ENCODE measurements around the gene ATF7IP2. TPM values are rescaled to one million over a fixed set of nuclear protein-coding genes. Genes with fewer than 3 reads are reported as not detected.

The ATF7IP2 gene
- total RNA-seq, 1 experiment from 2014 or later: 5.9 TPM

DNA sequence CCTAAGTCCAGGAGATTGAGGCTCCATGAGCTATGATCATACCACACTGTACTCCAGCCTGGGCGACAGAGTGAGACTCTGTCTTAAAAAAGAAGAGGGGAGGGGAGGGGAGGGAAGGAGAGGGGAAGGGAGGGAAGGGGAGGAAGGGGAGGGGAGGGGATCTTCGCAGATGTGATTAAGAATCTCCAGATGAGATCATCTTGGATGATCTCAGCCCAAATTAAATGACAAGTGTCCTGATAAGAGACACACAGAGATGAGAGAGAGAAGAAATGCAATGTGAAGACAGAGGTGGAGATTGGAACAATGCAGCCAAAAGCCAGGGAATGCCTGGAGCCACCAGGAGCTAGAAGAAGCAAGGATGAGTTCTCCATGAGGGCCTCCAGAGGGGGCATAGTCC is 124.4 kb downstream of the ATF7IP2 start:
- no peak for DNase-seq (ENCODE audit: low read depth)

- no peak for DNase-seq (ENCODE audit: low read depth)
Observed at GRCh38 chr16:10511829-10512228, 126.0 kb downstream of the ATF7IP2 start.

DNA sequence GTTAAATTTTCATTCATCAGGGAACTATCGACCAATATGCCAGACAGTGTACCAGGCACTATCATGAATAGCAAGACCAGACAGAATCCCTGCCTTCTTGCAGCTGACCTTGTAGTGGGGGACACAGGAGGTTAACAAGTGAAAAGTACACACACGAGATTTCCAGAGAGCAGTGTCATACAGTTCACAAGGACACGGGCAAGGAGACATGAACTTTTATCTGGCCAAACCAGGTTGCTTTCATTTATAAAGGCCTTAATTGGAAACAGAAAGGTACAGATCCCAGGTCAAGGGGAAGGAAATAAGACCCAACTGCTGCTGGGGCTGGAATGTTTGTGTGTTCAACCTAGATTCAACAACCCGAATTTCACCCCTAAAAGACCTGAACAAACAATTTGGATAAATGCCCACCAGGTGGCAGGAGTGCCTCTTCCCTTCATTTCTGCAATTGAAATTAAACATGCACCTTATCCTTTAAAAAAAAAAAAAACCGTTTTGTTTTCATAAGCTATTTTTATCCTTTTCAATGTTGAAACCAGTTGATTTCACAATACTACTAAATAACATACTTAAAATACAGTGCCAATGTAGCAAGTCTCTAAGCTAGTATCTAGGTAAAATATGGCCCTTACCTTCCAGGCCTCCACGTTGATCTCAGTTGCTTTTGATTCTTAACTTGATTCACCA is 128.7 kb downstream of the ATF7IP2 start:
- peak; percentile 70 for DNase-seq (ENCODE audit: low read depth)

GRCh38 chr16:10517868-10518267 is 132.0 kb downstream of the ATF7IP2 start:
- no peak for DNase-seq (ENCODE audit: low read depth)

DNA sequence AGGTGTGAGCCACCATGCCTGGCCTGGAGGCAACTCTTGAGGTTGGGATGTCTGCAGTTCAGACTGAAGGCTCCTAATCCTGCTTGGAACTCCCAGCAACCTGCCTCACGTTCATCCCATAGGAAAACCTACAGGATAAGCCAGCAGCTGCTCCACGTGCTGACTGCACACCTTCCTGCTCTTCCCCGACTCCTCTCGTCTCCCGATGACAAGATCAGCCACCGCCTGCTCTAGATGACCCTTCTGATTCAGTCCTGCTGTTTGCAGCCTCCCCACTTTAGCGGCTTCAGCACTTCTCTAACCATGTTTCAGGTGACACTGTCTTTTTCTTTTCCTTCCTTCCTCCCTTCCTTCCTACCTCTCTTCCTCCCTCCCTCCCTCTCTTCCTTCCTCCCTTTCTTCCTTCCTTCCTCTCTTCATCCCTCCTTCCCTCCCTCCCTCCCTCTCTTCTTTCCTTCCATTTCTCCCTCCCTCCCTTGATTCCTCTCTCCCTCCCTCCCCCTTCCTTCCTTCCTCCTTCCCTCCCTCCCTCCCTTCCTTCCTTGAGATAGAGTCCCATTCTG is 132.7 kb downstream of the ATF7IP2 start:
- no peak for DNase-seq (ENCODE audit: low read depth)

GRCh38 chr16:10519297-10519696 is 133.4 kb downstream of the ATF7IP2 start:
- no peak for DNase-seq (ENCODE audit: low read depth)

DNA sequence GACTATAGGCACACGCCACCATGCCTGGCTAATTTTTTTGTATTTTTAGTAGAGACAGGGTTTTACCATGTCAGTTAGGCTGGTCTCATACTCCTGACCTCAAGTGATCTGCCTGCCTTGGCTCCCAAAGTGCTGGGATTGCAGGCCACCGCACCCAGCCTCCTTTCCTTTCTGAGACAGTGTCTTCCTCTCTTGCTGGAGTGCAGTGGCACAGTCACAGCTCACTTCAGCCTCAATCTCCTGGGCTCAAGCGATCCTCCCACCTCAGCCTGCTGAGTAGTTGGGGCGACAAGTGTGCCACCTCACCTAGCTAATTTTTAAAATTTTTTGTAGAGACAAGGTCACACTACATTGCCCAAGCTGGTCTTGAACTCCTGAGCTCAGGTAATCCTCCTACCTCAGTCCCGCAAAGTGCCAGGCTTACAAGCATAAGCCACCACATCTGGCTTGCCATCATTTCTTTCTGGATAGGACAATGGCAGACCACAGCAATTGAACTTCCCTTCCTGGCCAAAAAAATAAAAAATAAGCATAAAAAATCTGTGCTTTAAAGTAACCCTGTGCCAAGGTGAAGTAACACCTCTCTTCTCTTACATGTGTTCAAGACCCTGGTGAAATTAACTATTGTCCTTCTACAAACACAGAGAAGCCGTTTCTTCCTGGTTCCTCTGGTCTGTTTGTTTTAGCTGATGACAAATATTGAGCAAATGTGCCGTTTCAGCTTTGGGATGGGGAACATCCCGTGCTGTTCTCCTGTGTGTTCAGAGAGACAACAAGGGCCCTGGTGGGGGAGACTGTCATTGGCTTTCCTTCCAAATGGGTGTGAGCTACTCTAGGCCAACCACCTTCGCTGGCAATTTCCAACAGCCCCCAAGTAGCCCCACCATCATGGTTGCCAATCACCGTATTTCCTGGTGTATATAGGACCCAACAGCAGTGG is 134.3 kb downstream of the ATF7IP2 start:
- peak; percentile 38 for DNase-seq (ENCODE audit: low read depth)

- DNase-seq (ENCODE audit: low read depth): no peak
Observed at GRCh38 chr16:10520869-10521578, 135.2 kb downstream of the ATF7IP2 start.

GRCh38 chr16:10521681-10522274 is 135.9 kb downstream of the ATF7IP2 start:
- peak; percentile 71 for DNase-seq (ENCODE audit: low read depth)

DNA sequence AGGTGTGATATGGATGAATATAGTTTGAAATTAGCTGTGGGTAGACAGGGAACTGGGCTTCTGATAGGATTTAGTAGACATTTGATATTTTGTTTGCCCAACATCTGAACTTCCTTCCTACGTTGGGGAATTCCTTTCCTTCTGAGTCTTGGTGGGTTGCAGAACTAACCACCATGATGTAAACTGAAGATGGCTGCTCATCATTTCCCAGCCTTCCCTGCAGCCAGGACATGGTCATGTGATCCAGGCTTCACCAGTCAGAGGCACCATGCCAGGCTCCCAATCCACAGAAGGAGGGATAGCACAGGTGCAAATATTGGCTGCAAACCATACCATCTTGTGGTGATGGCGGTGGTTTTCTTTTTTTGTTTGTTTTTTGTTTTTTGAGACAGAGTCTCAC is 137.1 kb downstream of the ATF7IP2 start:
- DNase-seq (ENCODE audit: low read depth): peak; percentile 47

DNA sequence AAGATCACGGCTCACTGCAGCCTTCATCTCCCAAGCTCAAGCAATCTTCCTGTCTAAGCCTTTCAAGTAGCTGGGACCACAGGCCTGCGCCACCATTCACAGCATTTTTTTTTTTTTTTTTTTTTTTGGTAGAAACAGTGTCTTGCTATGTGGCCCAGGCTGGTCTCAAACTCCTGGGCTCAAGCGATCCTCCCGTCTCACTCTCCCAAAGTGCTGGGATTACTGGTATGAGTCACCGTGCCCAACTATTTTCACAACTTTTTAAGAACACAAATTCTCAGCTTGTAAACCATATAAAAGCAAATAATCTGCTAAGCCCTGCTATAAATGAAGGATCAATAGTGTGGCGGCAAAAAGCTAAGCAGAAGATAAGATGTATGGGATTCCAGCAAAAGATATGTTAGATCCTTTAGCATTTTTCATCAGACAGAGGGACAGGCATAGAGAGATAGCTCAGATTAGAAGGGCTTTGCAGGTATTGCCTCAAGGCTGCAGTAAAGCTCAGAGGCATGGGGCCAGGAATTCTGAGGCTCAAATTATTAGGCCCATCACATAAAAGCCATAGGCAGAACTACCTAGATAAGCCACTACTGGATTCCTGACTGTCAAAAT is 139.5 kb downstream of the ATF7IP2 start:
- DNase-seq (ENCODE audit: low read depth): no peak

DNA sequence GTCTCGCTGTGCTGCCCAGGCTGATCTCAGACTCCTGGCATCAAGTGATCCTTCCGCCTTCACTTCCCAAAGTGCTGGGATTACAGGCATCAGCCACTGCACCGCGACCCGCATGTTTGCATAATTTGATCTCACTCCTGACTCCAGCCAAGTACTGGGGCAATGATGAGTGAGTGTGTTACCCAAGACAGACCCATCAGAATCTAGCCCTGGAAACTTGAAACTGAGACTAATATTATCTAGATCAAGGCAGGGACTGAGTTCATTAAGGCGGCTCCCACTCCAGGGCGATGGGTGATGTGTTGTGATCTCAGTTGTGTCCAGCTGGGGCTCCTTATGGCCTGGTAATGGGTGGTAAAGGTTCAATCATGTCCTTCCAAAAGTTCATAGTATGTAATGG is 141.1 kb downstream of the ATF7IP2 start:
- DNase-seq (ENCODE audit: low read depth): no peak

DNA sequence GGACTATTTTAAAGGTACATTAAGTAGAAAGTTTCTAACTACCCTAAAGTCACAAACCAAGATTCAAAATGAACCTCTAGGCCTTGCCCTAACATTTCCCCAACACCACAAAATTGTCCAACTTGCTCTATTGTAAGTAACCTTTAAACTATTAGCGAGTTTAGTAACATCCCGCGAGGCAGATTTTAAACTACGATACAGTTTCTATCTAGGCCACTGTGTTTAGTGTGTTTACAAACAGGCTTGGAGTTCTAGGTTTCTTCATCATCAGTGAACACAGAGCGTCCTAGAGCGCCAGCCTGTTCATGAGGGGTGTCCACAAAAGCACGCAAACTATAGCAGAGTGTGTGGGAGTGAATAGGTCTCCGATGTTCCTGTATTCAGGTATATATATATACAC is 142.8 kb downstream of the ATF7IP2 start:
- DNase-seq (ENCODE audit: low read depth): no peak

- DNase-seq (ENCODE audit: low read depth): no peak
Observed at GRCh38 chr16:10529895-10530669, 144.2 kb downstream of the ATF7IP2 start.

DNA sequence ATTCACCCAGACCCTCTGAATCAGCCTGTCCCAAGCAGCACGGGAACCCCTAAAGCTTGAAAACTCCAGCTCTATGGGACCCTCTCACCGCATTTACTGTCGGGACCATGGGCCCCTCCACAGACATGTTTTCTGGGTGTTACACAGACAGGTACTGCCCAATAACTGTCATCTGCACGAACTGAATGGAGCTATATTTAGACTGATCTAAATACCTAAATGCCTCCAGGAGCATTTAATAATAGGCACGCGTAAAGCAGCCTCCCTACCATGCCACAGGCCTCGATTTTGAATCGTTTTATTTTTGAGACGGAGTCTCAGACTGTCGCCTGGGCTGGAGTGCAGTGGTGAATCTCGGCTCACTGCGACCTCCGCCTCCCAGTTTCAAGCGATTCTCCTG is 144.8 kb downstream of the ATF7IP2 start:
- DNase-seq (ENCODE audit: low read depth): no peak

- DNase-seq (ENCODE audit: low read depth): no peak
Observed at GRCh38 chr16:10531582-10531981, 145.7 kb downstream of the ATF7IP2 start.
